ENCODE measurements around the gene HAND1. TPM values are rescaled to one million over a fixed set of nuclear protein-coding genes. Genes with fewer than 3 reads are reported as not detected.
"Not testable (repeated sequence)": the region's sequence is repeated elsewhere in the genome, so short reads cannot be mapped to it uniquely, and the experiment has no call there.

HAND1 gene
- total RNA-seq, 1 donor: not detected

DNA sequence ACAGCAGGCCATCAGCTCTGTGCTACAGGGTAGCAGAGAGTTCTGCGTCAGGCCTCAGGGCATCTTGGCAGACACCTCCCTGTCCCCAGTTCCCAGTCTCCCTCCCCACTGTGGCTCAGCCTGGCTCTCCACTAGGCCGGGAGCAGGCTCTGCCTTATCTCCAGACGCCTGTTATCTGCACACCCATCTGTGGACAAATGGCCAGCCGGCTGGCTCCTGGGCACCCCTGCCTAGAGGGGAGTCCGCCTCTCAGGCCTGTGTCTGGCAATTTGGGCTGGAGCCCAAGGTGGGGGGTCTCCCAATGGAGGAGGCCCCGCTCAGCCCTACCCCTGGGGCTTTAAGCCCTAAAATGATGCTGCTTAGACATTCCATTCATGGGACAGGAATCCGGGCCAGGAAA lies 39.2 kb upstream of the HAND1 start:
- TF ChIP-seq, protein P1, sequence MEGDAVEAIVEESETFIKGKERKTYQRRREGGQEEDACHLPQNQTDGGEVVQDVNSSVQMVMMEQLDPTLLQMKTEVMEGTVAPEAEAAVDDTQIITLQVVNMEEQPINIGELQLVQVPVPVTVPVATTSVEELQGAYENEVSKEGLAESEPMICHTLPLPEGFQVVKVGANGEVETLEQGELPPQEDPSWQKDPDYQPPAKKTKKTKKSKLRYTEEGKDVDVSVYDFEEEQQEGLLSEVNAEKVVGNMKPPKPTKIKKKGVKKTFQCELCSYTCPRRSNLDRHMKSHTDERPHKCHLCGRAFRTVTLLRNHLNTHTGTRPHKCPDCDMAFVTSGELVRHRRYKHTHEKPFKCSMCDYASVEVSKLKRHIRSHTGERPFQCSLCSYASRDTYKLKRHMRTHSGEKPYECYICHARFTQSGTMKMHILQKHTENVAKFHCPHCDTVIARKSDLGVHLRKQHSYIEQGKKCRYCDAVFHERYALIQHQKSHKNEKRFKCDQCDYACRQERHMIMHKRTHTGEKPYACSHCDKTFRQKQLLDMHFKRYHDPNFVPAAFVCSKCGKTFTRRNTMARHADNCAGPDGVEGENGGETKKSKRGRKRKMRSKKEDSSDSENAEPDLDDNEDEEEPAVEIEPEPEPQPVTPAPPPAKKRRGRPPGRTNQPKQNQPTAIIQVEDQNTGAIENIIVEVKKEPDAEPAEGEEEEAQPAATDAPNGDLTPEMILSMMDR (IDR thresholded peaks at IDR 0.05; ENCODE audit: insufficient read depth, low read depth, low read length): no peak
- no peak for DNase-seq (ENCODE audit: low read depth)
- no peak overlapping the region for H3K4me3 ChIP-seq (ENCODE audit: low read depth, low read length)

GRCh38 chr5:154516475-154516874 lies 38.4 kb upstream of the HAND1 start:
- DNase-seq (ENCODE audit: low read depth): no peak
- TF ChIP-seq, protein P1 (IDR thresholded peaks at IDR 0.05; ENCODE audit: insufficient read depth, low read depth, low read length): no peak

GRCh38 chr5:154515488-154515887 lies 37.5 kb upstream of the HAND1 start:
- H3K4me3 ChIP-seq (ENCODE audit: low read depth, low read length); DNase-seq (ENCODE audit: low read depth): not testable (repeated sequence)

More at GRCh38 chr5:154516475-154516874, 38.4 kb upstream of the HAND1 start:
- H3K4me3 ChIP-seq (ENCODE audit: low read depth, low read length): no peak overlapping the region

DNA sequence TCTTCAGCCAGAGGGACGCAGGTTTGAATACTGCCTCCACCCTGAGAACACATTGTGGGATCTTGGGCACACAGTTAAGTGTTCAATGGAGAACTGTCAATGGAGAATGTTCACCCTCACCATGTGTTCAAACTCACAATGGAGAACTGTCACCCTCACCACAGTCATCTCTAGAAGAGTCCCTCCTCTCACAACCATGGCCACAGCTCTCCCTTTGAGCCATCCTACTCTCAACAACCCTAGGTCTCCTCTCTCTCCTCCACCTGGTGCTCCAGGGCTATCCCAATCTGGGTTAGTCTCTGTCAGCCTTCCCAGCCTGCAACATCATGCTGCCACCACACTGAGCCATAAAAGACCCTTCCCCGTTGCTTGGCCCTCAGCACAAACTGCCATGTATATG lies 36.3 kb upstream of the HAND1 start:
- H3K4me3 ChIP-seq (ENCODE audit: low read depth, low read length): no peak overlapping the region
- TF ChIP-seq, protein P1 (IDR thresholded peaks at IDR 0.05; ENCODE audit: insufficient read depth, low read depth, low read length): no peak
- no peak for DNase-seq (ENCODE audit: low read depth)

- TF ChIP-seq, protein P1 (IDR thresholded peaks at IDR 0.05; ENCODE audit: insufficient read depth, low read depth, low read length): no peak
- H3K4me3 ChIP-seq (ENCODE audit: low read depth, low read length): no peak overlapping the region
- DNase-seq (ENCODE audit: low read depth): peak; percentile 15
These were observed 35.6 kb upstream of the HAND1 start for GRCh38 chr5:154513669-154514084.

DNA sequence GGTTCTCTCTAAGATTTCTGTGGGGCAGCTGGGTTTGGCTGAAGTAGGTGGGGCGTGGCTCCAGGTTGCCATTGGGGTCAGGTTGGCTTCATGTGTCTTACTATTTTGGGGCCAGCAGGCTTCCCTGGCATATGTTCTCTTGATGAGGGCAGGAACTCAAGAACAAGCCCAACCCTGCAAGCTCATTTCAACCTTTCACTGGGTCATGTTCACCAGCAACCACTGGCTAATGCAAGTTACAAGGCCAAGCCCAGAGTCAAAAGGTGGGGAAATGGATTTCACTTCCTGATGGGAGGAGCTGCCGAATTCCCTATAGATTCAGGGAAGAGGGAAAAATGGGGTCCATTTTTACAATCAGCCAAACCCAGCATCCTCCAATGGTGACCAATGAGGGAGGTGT lies 34.0 kb upstream of the HAND1 start:
- no peak for DNase-seq (ENCODE audit: low read depth)
- H3K4me3 ChIP-seq (ENCODE audit: low read depth, low read length): no peak overlapping the region
- TF ChIP-seq, protein P1 (IDR thresholded peaks at IDR 0.05; ENCODE audit: insufficient read depth, low read depth, low read length): no peak

GRCh38 chr5:154509784-154510555 lies 31.9 kb upstream of the HAND1 start:
- H3K4me3 ChIP-seq (ENCODE audit: low read depth, low read length): no peak overlapping the region
- TF ChIP-seq, protein P1 (IDR thresholded peaks at IDR 0.05; ENCODE audit: insufficient read depth, low read depth, low read length): no peak
- no peak for DNase-seq (ENCODE audit: low read depth)
